GM21381 (cell line): ENCODE measurements around the gene DCLRE1C.
"Not testable (repeated sequence)": the region's sequence is repeated elsewhere in the genome, so short reads cannot be mapped to it uniquely, and the experiment has no call there.

Experiments
- ATAC-seq: cut with Tn5 transposase; IDR thresholded peaks from one replicate; pipeline ENCODE4 v1.9.1; 2021; ENCODE audit warnings: mild to moderate bottlenecking, moderate library complexity; ENCODE audit not compliant: unreplicated experiment

The DCLRE1C gene

GRCh38 chr10:14954001-14954770 is at the start of gene DCLRE1C:
TSS of gene DCLRE1C (minus strand) at chr10:14954096. CDS start at chr10:14954010, 86 bp downstream.
- ATAC-seq: peak; percentile 72

GRCh38 chr10:14995964-14996565 is 42.2 kb upstream of the DCLRE1C start:
- ATAC-seq: no peak

GRCh38 chr10:14993500-14994455 is 39.9 kb upstream of the DCLRE1C start:
- ATAC-seq: not testable (repeated sequence)

- not testable (repeated sequence) for ATAC-seq
These were observed 38.4 kb upstream of the DCLRE1C start for GRCh38 chr10:14992336-14992735.

GRCh38 chr10:14991035-14991749 is 37.3 kb upstream of the DCLRE1C start:
- not testable (repeated sequence) for ATAC-seq

- not testable (repeated sequence) for ATAC-seq
These were observed 35.7 kb upstream of the DCLRE1C start for GRCh38 chr10:14989552-14989951.

GRCh38 chr10:14982744-14983143 is 28.8 kb upstream of the DCLRE1C start:
- no peak for ATAC-seq

GRCh38 chr10:14975672-14976273 is 21.9 kb upstream of the DCLRE1C start:
- no peak for ATAC-seq

- not testable (repeated sequence) for ATAC-seq
These were observed 20.5 kb upstream of the DCLRE1C start for GRCh38 chr10:14974153-14974998.

GRCh38 chr10:14971867-14972448 is 18.1 kb upstream of the DCLRE1C start:
- no peak for ATAC-seq

GRCh38 chr10:14967897-14968296 is 14.0 kb upstream of the DCLRE1C start:
- no peak for ATAC-seq

- ATAC-seq: peak; percentile 80
These were observed 5.5 kb upstream of the DCLRE1C start, which contains the start of gene MEIG1 for GRCh38 chr10:14959221-14960057. TSS of gene MEIG1 (plus strand) at chr10:14959388. CDS start at chr10:14966469, 7,081 bp downstream.

GRCh38 chr10:14958872-14959220 is 5.0 kb upstream of the DCLRE1C start:
- ATAC-seq: no peak

GRCh38 chr10:14954934-14955333 is 1.0 kb upstream of the DCLRE1C start:
- ATAC-seq: no peak

GRCh38 chr10:14953424-14954000 is 384 bp downstream of the DCLRE1C start:
- ATAC-seq: peak; percentile 47

- no peak for ATAC-seq
These were observed 959 bp downstream of the DCLRE1C start for GRCh38 chr10:14952851-14953423.

- no peak for ATAC-seq
These were observed 4.6 kb downstream of the DCLRE1C start for GRCh38 chr10:14949291-14949690.
